HepG2 (cell line): ENCODE data around the gene DPEP3. TPM values are rescaled to one million over a fixed set of nuclear protein-coding genes. Genes with fewer than 3 reads are reported as not detected.

Source experiments
- AGO1 ChIP-seq: fragments of 200-400 bp; formaldehyde crosslinking; IDR thresholded peaks from 2 replicates; pipeline ENCODE4 v1.6.1; 2017; ENCODE audit warnings: mild to moderate bottlenecking, low read depth, low read length, moderate library complexity; ENCODE audit not compliant: poor library complexity, severe bottlenecking
- ELF3 ChIP-seq: IDR thresholded peaks from 2 replicates; pipeline ENCODE4 v1.6.1; 2016; ENCODE audit warnings: missing genetic modification reagents, missing compliant biosample characterization
- JDP2 ChIP-seq: sonication (generic); formaldehyde crosslinking; IDR thresholded peaks from 2 replicates; pipeline ENCODE4 v1.8.1; 2022; ENCODE audit warnings: missing genetic modification reagents, borderline replicate concordance
- MZF1 ChIP-seq: sonication (generic); formaldehyde crosslinking; IDR thresholded peaks from 2 replicates; pipeline ENCODE4 v1.8.1; 2023; ENCODE audit warnings: mild to moderate bottlenecking, missing genetic modification reagents, borderline replicate concordance
- NAIF1 ChIP-seq: sonication (generic); formaldehyde crosslinking; IDR thresholded peaks from 2 replicates; pipeline ENCODE4 v1.5.0; 2020; ENCODE audit warnings: mild to moderate bottlenecking, missing genetic modification reagents, borderline replicate concordance
- NONO ChIP-seq, 2 experiments: fragments of 450-650 bp in 1 of 2; sonication (generic) in 1 of 2; formaldehyde crosslinking in 1 of 2; IDR thresholded peaks in 1 of 2; conservative IDR thresholded peaks in 1 of 2; 2 replicates each; pipeline versions ENCODE4 v1.6.1 to v1.8.0; 2017 to 2022; ENCODE audit warnings: mild to moderate bottlenecking in 1 of 2, missing genetic modification reagents in 1 of 2, moderate library complexity in 1 of 2
- PAX8 ChIP-seq: sonication (generic); formaldehyde crosslinking; IDR thresholded peaks from 2 replicates; pipeline ENCODE4 v1.8.0; 2022; ENCODE audit warnings: mild to moderate bottlenecking, missing genetic modification reagents, borderline replicate concordance
- POGZ ChIP-seq: sonication (generic); formaldehyde crosslinking; IDR thresholded peaks from 2 replicates; pipeline ENCODE4 v1.4.0; 2020; ENCODE audit warnings: mild to moderate bottlenecking, missing genetic modification reagents
- POLR2A ChIP-seq, 2 experiments: IDR thresholded peaks; 2 replicates each; pipeline ENCODE4 v1.6.1; 2011; ENCODE audit warnings: low read depth in 2 of 2, low read length in 2 of 2, mild to moderate bottlenecking in 1 of 2, moderate library complexity in 1 of 2; ENCODE audit not compliant: insufficient read depth in 1 of 2
- RCOR2 ChIP-seq: IDR thresholded peaks from 2 replicates; pipeline ENCODE4 v1.6.1; 2016; ENCODE audit warnings: missing biosample characterization, missing genetic modification reagents
- RFXANK ChIP-seq: IDR thresholded peaks from 2 replicates; pipeline ENCODE4 v1.6.1; 2016
- SAFB2 ChIP-seq: sonication (generic); formaldehyde crosslinking; IDR thresholded peaks from 2 replicates; pipeline ENCODE4 v1.5.1; 2020; ENCODE audit warnings: missing genetic modification reagents, low read depth, mild to moderate bottlenecking, borderline replicate concordance
- SOX6 ChIP-seq, 2 experiments: fragments of 450-650 bp in 1 of 2; sonication (generic) in 1 of 2; formaldehyde crosslinking in 1 of 2; IDR thresholded peaks; 2 replicates each; pipeline versions ENCODE4 v1.4.0 to v1.6.1; 2017 to 2020; ENCODE audit warnings: antibody characterized with exemption in 1 of 2, mild to moderate bottlenecking in 1 of 2, missing genetic modification reagents in 1 of 2
- TEAD2 ChIP-seq: sonication (generic); formaldehyde crosslinking; IDR thresholded peaks from 2 replicates; pipeline ENCODE4 v1.9.0; 2021; ENCODE audit warnings: missing genetic modification reagents
- ZMYM4 ChIP-seq: sonication (generic); formaldehyde crosslinking; IDR thresholded peaks from 2 replicates; pipeline ENCODE4 v1.8.1; 2023; ENCODE audit warnings: mild to moderate bottlenecking, missing genetic modification reagents
- ZNF101 ChIP-seq: sonication (generic); formaldehyde crosslinking; IDR thresholded peaks from 2 replicates; pipeline ENCODE4 v1.4.0; 2020; ENCODE audit warnings: mild to moderate bottlenecking, low read depth, missing genetic modification reagents, borderline replicate concordance
- ZNF17 ChIP-seq: sonication (generic); formaldehyde crosslinking; IDR thresholded peaks from 2 replicates; pipeline ENCODE4 v1.5.0; 2020; ENCODE audit warnings: mild to moderate bottlenecking, missing genetic modification reagents
- ZNF296 ChIP-seq: sonication (generic); formaldehyde crosslinking; conservative IDR thresholded peaks from 2 replicates; pipeline ENCODE4 v1.5.0; 2020; ENCODE audit warnings: mild to moderate bottlenecking, missing genetic modification reagents
- ZNF7 ChIP-seq: IDR thresholded peaks from 2 replicates; pipeline ENCODE4 v1.6.1; 2016; ENCODE audit warnings: missing biosample characterization, missing genetic modification reagents
- ZNF761 ChIP-seq: sonication (generic); formaldehyde crosslinking; conservative IDR thresholded peaks from 2 replicates; pipeline ENCODE4 v1.4.0; 2020; ENCODE audit warnings: mild to moderate bottlenecking, missing genetic modification reagents
- ZNF768 ChIP-seq: sonication (generic); formaldehyde crosslinking; IDR thresholded peaks from 2 replicates; pipeline ENCODE4 v1.4.0; 2020; ENCODE audit warnings: missing genetic modification reagents
- ZNF772 ChIP-seq: sonication (generic); formaldehyde crosslinking; IDR thresholded peaks from 2 replicates; pipeline ENCODE4 v1.5.0; 2020; ENCODE audit warnings: mild to moderate bottlenecking, missing genetic modification reagents
- polyA plus RNA-seq, 8 experiments: library from polyadenylated mRNA; depleted of rRNA in 3 of 8; stranded (reverse) in 7 of 8; unstranded in 1 of 8; fragments of >200 nt; fragmentation: Illumina TruSeq in 4 of 8; extraction: Trizol in 4 of 8; gene quantifications; 2 replicates each; pipeline versions ENCODE4 v1.2.1 to v1.2.3, GENCODE V29; 2011 to 2016; ENCODE audit warnings: low read depth in 4 of 8, missing spikeins in 1 of 8, mixed read lengths in 1 of 8; ENCODE audit not compliant: insufficient read depth in 1 of 8
- total RNA-seq, 5 experiments: library from RNA; depleted of rRNA; stranded (reverse); fragments of >200 nt; fragmentation: Illumina TruSeq; extraction: Trizol; gene quantifications; 2 replicates each; pipeline ENCODE4 v1.2.3, GENCODE V29; 2016; ENCODE audit warnings: low read depth in 1 of 5
- TF ChIP-seq, protein P1 (sequence below): sonication (generic); formaldehyde crosslinking; IDR thresholded peaks from 2 replicates; pipeline ENCODE4 v1.4.0; 2020; ENCODE audit warnings: missing genetic modification reagents
- TF ChIP-seq, protein P2 (sequence below): sonication (generic); formaldehyde crosslinking; IDR thresholded peaks from 2 replicates; pipeline ENCODE4 v1.9.0; 2021; ENCODE audit warnings: missing genetic modification reagents, mild to moderate bottlenecking, borderline replicate concordance
- TF ChIP-seq, protein P3 (sequence below): sonication (generic); formaldehyde crosslinking; conservative IDR thresholded peaks from 2 replicates; pipeline ENCODE4 v1.4.0; 2020; ENCODE audit warnings: mild to moderate bottlenecking, missing genetic modification reagents, moderate library complexity

Gene DPEP3
- total and polyA plus RNA-seq, 2 of the 13 experiments (the other 11 are each of a cell fraction or from before 2014, with no cell fraction given): not detected

DNA sequence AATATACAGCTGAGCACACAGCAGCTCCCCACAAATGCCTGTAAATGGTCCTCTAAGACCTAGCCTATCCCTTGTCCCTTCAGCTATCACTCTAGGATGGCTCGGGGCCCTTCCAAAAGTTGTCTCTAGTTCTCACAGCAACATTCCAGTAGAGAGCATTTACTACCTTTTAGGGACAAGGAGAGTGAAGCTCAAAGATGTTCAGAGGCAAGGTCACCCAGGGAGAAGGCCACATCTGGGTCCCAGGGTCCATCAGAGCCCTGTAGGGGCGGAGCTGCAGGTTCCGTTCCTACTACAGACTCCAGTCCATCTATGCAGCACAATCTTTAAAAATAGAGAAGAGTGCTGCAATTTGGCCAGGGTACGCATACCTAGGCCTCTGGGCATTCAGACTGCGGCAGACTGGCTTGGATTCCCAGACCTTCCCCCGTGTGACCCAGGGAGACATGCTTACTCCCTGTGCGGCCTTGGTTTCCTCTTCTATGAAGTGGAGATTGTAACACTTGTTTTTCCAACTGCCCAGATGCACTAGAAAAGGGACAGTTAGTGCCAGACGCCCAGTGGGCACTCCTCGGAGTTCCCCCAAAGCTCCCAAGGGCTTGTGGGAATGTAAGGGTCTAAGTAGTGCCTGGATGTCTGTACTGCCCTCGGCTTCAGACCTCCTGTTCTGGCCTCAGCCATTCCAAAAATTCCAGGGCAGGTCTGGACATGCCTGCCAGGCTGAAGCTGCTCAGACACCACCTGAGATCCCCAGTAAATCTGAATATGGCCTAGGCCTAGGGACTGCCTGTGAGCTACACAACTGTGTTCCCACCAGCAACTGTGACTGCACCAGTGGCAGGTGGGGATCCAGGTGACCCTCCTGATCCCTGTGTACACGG, 14.4 kb downstream of the DPEP3 start (continued):
- no peak for TF ChIP-seq ZNF7 (CRISPR knock-in tag)
- TF ChIP-seq, protein P1, sequence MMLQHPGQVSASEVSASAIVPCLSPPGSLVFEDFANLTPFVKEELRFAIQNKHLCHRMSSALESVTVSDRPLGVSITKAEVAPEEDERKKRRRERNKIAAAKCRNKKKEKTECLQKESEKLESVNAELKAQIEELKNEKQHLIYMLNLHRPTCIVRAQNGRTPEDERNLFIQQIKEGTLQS: no peak
- no peak for TF ChIP-seq ZNF17 (CRISPR knock-in tag)
- 0 out of 2 replicates have a peak, but pooled peaks have one; percentile 55 for TF ChIP-seq SAFB2 (CRISPR knock-in tag)
- TF ChIP-seq ZNF772 (CRISPR knock-in tag): peak; percentile 33; the same call in 1 of the 2 replicates
- TF ChIP-seq ZNF101 (CRISPR knock-in tag): no peak
- no peak; the same call in 1 of the 2 replicates for TF ChIP-seq ZMYM4 (CRISPR knock-in tag)
- no peak for TF ChIP-seq AGO1
- no peak for TF ChIP-seq ELF3 (CRISPR knock-in tag)
- TF ChIP-seq PAX8 (CRISPR knock-in tag): 0 out of 2 replicates have a peak, but pooled peaks have one; percentile 21
- TF ChIP-seq TEAD2: no peak
- TF ChIP-seq, protein P2, sequence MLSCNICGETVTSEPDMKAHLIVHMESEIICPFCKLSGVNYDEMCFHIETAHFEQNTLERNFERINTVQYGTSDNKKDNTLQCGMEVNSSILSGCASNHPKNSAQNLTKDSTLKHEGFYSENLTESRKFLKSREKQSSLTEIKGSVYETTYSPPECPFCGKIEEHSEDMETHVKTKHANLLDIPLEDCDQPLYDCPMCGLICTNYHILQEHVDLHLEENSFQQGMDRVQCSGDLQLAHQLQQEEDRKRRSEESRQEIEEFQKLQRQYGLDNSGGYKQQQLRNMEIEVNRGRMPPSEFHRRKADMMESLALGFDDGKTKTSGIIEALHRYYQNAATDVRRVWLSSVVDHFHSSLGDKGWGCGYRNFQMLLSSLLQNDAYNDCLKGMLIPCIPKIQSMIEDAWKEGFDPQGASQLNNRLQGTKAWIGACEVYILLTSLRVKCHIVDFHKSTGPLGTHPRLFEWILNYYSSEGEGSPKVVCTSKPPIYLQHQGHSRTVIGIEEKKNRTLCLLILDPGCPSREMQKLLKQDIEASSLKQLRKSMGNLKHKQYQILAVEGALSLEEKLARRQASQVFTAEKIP (CRISPR knock-in tag): no peak
- no peak for TF ChIP-seq RFXANK (CRISPR knock-in tag)
- no peak for TF ChIP-seq ZNF768 (CRISPR knock-in tag)
- TF ChIP-seq MZF1 (CRISPR knock-in tag): no peak
- TF ChIP-seq ZNF296 (CRISPR knock-in tag): no peak
- no peak for TF ChIP-seq NAIF1 (CRISPR knock-in tag)
- no peak for TF ChIP-seq ZNF761 (CRISPR knock-in tag)
- no peak for TF ChIP-seq NONO (IDR thresholded peaks at IDR 0.05)
- TF ChIP-seq NONO (CRISPR knock-in tag; conservative IDR thresholded peaks at IDR 0.05): no peak
- TF ChIP-seq POLR2A (IDR thresholded peaks at IDR 0.05; ENCODE audit: insufficient read depth in 1 of 2, low read depth in 2 of 2, low read length in 2 of 2): peak; percentile 18 to 69; a peak in 3 of 4 replicates
- no peak for TF ChIP-seq RCOR2
- TF ChIP-seq POGZ: no peak
- TF ChIP-seq SOX6 (IDR thresholded peaks at IDR 0.05): no peak
- TF ChIP-seq SOX6 (CRISPR knock-in tag; IDR thresholded peaks at IDR 0.05): no peak
- TF ChIP-seq, protein P3, sequence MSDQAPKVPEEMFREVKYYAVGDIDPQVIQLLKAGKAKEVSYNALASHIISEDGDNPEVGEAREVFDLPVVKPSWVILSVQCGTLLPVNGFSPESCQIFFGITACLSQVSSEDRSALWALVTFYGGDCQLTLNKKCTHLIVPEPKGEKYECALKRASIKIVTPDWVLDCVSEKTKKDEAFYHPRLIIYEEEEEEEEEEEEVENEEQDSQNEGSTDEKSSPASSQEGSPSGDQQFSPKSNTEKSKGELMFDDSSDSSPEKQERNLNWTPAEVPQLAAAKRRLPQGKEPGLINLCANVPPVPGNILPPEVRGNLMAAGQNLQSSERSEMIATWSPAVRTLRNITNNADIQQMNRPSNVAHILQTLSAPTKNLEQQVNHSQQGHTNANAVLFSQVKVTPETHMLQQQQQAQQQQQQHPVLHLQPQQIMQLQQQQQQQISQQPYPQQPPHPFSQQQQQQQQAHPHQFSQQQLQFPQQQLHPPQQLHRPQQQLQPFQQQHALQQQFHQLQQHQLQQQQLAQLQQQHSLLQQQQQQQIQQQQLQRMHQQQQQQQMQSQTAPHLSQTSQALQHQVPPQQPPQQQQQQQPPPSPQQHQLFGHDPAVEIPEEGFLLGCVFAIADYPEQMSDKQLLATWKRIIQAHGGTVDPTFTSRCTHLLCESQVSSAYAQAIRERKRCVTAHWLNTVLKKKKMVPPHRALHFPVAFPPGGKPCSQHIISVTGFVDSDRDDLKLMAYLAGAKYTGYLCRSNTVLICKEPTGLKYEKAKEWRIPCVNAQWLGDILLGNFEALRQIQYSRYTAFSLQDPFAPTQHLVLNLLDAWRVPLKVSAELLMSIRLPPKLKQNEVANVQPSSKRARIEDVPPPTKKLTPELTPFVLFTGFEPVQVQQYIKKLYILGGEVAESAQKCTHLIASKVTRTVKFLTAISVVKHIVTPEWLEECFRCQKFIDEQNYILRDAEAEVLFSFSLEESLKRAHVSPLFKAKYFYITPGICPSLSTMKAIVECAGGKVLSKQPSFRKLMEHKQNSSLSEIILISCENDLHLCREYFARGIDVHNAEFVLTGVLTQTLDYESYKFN (CRISPR knock-in tag): peak; percentile 45
- no peak for TF ChIP-seq JDP2 (CRISPR knock-in tag)
